SK-N-SH treated with all-trans-retinoic acid at 6 μM for 48 hours (cell line): ENCODE results near the gene OXSR1.

Source experiments
- CREB5 ChIP-seq: fragments of 250-450 bp; sonication (Bioruptor Pico); IDR thresholded peaks from 2 replicates; pipeline ENCODE4 v1.5.1; 2020; ENCODE audit warnings: low read depth, mild to moderate bottlenecking, moderate library complexity
- CSRNP3 ChIP-seq: fragments of 250-450 bp; sonication (Bioruptor Pico); IDR thresholded peaks from 2 replicates; pipeline ENCODE4 v1.5.1; 2021; ENCODE audit warnings: mild to moderate bottlenecking, moderate library complexity
- ESRRG ChIP-seq: fragments of 250-450 bp; sonication (Bioruptor Pico); IDR thresholded peaks from 2 replicates; pipeline ENCODE4 v1.6.1; 2021; ENCODE audit warnings: mild to moderate bottlenecking
- PPARA ChIP-seq: fragments of 250-450 bp; sonication (Bioruptor Pico); IDR thresholded peaks from 2 replicates; pipeline ENCODE4 v1.5.0; 2020; ENCODE audit warnings: mild to moderate bottlenecking, borderline replicate concordance
- RARB ChIP-seq: fragments of 250-450 bp; sonication (Bioruptor Pico); IDR thresholded peaks from 2 replicates; pipeline ENCODE4 v1.8.0; 2021; ENCODE audit warnings: mild to moderate bottlenecking, moderate library complexity
- ZFP30 ChIP-seq: fragments of 450-650 bp; formaldehyde crosslinking; IDR thresholded peaks from 2 replicates; pipeline ENCODE4 v1.5.0; 2022; ENCODE audit warnings: mild to moderate bottlenecking, moderate library complexity
- ZNF70 ChIP-seq: fragments of 450-650 bp; formaldehyde crosslinking; IDR thresholded peaks from 2 replicates; pipeline ENCODE4 v1.5.0; 2020; ENCODE audit warnings: mild to moderate bottlenecking, moderate library complexity
- TF ChIP-seq, protein P1 (sequence below): fragments of 250-450 bp; sonication (Bioruptor Pico); IDR thresholded peaks from 2 replicates; pipeline ENCODE4 v1.8.0; 2020; ENCODE audit warnings: mild to moderate bottlenecking, moderate library complexity, borderline replicate concordance
- TF ChIP-seq, protein P2 (sequence below): fragments of 250-450 bp; sonication (Bioruptor Pico); IDR thresholded peaks from 2 replicates; pipeline ENCODE4 v1.5.0; 2020; ENCODE audit warnings: mild to moderate bottlenecking, moderate library complexity
- TF ChIP-seq, protein P3 (sequence below): fragments of 250-450 bp; sonication (Bioruptor Pico); IDR thresholded peaks from 2 replicates; pipeline ENCODE4 v1.8.0; 2021; ENCODE audit warnings: low read depth, mild to moderate bottlenecking, moderate library complexity, borderline replicate concordance

DNA sequence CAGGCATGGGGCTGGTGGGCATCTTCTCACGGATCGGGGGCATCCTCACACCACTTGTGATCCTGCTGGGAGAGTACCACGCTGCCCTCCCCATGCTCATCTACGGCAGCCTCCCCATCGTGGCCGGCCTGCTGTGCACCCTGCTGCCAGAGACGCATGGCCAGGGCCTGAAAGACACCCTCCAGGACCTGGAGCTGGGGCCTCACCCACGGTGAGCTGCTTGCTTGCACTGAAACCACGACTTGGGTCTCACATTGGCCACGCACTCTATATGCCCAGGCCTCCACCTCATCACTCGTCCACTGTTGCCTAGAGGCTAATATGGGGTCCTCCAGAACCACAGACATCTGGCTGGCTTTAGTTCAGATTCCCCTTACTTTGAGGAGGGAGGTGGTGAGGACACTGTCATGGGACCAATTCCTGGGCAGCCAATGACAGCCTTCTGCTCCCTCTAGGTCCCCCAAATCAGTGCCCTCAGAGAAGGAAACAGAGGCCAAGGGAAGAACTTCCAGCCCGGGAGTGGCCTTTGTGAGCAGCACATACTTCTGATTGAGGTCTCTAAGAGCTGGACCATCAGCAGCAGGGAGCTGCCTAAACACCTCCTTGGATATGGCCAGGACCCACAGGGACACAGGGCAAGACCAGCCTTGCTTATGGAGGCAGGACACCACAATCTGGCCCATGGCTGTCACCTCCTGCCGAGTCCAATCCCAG, 111.7 kb downstream of the OXSR1 start:
- TF ChIP-seq, protein P1, sequence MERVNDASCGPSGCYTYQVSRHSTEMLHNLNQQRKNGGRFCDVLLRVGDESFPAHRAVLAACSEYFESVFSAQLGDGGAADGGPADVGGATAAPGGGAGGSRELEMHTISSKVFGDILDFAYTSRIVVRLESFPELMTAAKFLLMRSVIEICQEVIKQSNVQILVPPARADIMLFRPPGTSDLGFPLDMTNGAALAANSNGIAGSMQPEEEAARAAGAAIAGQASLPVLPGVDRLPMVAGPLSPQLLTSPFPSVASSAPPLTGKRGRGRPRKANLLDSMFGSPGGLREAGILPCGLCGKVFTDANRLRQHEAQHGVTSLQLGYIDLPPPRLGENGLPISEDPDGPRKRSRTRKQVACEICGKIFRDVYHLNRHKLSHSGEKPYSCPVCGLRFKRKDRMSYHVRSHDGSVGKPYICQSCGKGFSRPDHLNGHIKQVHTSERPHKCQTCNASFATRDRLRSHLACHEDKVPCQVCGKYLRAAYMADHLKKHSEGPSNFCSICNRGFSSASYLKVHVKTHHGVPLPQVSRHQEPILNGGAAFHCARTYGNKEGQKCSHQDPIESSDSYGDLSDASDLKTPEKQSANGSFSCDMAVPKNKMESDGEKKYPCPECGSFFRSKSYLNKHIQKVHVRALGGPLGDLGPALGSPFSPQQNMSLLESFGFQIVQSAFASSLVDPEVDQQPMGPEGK (CRISPR knock-in tag): no peak
- TF ChIP-seq CSRNP3 (CRISPR knock-in tag) (no peak), ZNF70 (no peak), ZFP30 (CRISPR knock-in tag) (no peak), CREB5 (CRISPR knock-in tag) (no peak), PPARA (CRISPR knock-in tag) (no peak), ESRRG (CRISPR knock-in tag) (no peak), RARB (CRISPR knock-in tag) (no peak)
- TF ChIP-seq, protein P2, sequence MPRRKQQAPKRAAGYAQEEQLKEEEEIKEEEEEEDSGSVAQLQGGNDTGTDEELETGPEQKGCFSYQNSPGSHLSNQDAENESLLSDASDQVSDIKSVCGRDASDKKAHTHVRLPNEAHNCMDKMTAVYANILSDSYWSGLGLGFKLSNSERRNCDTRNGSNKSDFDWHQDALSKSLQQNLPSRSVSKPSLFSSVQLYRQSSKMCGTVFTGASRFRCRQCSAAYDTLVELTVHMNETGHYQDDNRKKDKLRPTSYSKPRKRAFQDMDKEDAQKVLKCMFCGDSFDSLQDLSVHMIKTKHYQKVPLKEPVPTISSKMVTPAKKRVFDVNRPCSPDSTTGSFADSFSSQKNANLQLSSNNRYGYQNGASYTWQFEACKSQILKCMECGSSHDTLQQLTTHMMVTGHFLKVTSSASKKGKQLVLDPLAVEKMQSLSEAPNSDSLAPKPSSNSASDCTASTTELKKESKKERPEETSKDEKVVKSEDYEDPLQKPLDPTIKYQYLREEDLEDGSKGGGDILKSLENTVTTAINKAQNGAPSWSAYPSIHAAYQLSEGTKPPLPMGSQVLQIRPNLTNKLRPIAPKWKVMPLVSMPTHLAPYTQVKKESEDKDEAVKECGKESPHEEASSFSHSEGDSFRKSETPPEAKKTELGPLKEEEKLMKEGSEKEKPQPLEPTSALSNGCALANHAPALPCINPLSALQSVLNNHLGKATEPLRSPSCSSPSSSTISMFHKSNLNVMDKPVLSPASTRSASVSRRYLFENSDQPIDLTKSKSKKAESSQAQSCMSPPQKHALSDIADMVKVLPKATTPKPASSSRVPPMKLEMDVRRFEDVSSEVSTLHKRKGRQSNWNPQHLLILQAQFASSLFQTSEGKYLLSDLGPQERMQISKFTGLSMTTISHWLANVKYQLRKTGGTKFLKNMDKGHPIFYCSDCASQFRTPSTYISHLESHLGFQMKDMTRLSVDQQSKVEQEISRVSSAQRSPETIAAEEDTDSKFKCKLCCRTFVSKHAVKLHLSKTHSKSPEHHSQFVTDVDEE: no peak
- TF ChIP-seq, protein P3, sequence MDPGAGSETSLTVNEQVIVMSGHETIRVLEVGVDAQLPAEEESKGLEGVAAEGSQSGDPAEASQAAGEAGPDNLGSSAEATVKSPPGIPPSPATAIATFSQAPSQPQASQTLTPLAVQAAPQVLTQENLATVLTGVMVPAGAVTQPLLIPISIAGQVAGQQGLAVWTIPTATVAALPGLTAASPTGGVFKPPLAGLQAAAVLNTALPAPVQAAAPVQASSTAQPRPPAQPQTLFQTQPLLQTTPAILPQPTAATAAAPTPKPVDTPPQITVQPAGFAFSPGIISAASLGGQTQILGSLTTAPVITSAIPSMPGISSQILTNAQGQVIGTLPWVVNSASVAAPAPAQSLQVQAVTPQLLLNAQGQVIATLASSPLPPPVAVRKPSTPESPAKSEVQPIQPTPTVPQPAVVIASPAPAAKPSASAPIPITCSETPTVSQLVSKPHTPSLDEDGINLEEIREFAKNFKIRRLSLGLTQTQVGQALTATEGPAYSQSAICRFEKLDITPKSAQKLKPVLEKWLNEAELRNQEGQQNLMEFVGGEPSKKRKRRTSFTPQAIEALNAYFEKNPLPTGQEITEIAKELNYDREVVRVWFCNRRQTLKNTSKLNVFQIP (CRISPR knock-in tag): no peak
